ENCODE results near the gene TBC1D12. TPM values are rescaled to one million over a fixed set of nuclear protein-coding genes. Genes with fewer than 3 reads are reported as not detected.

The TBC1D12 gene
- total RNA-seq, 2 donors from 2014 or later = 20.7 to 26.7 TPM

DNA sequence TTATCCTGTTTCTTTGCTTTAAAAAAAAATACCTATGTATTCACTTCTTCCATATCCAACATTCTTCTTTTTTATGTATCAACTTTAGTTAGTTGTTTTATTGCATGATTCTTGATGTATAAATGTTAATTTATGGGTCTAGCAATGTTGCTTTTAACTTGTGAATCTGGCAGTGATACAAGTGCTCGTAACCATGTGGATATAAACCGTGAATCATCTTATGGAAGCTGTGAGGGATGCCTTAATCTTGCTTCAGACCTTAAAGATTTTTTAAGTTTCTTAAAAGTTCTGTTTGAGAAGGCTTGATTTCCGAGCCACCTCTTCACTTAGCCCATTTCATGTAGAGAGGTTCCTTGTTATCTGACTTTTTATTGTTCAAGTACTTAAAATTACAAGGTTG is 169.2 kb downstream of the TBC1D12 start:
- DNase-seq (ENCODE audit: low spot score) = no peak
- H3K9me3 ChIP-seq = no peaks in the 10 kb centered on the region
- H3K27ac ChIP-seq = no peak overlapping the region
- TF ChIP-seq, protein P1, sequence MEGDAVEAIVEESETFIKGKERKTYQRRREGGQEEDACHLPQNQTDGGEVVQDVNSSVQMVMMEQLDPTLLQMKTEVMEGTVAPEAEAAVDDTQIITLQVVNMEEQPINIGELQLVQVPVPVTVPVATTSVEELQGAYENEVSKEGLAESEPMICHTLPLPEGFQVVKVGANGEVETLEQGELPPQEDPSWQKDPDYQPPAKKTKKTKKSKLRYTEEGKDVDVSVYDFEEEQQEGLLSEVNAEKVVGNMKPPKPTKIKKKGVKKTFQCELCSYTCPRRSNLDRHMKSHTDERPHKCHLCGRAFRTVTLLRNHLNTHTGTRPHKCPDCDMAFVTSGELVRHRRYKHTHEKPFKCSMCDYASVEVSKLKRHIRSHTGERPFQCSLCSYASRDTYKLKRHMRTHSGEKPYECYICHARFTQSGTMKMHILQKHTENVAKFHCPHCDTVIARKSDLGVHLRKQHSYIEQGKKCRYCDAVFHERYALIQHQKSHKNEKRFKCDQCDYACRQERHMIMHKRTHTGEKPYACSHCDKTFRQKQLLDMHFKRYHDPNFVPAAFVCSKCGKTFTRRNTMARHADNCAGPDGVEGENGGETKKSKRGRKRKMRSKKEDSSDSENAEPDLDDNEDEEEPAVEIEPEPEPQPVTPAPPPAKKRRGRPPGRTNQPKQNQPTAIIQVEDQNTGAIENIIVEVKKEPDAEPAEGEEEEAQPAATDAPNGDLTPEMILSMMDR (IDR thresholded peaks at IDR 0.05) = no peak
- no peak overlapping the region for H3K4me3 ChIP-seq
- H3K36me3 ChIP-seq = no peaks in the 10 kb centered on the region
- no peak for ATAC-seq (ENCODE audit: insufficient number of reproducible peaks, low FRiP score, low read depth)
- H3K4me1 ChIP-seq (ENCODE audit: control insufficient read depth in 1 of 2, low read depth in 2 of 2) = no peaks in the 10 kb centered on the region
- no peaks in the 10 kb centered on the region for H3K27me3 ChIP-seq (replicated peaks; ENCODE audit: insufficient read depth)

DNA sequence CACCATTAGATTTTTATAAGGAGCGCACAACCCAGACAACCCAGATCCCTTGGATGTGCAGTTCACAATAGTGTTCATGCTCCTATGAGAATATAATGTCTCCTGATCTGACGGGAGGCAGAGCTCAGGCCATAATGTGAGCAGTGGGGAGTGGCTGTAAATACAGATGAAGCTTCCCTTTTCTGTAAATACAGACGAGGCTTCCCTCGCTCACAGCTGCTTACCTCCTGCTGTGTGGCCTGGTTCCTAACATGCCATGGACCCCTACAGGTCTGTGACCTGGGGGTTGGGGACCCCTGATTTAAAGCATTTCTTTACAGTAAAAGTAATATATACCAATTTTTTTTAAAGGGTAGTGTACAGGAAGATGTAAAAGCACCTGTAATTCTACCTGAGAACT is 176.4 kb downstream of the TBC1D12 start:
- Histone ChIP-seq H3K4me1 (ENCODE audit: control insufficient read depth in 1 of 2, low read depth in 2 of 2) (no peaks in the 10 kb centered on the region), H3K27ac (no peak overlapping the region), H3K27me3 (replicated peaks; ENCODE audit: insufficient read depth) (no peaks in the 10 kb centered on the region), H3K4me3 (no peak overlapping the region), H3K36me3 (no peaks in the 10 kb centered on the region), H3K9me3 (no peaks in the 10 kb centered on the region)
- no peak for ATAC-seq (ENCODE audit: insufficient number of reproducible peaks, low FRiP score, low read depth)
- DNase-seq (ENCODE audit: low spot score) = no peak
- TF ChIP-seq, protein P1 (IDR thresholded peaks at IDR 0.05) = no peak

DNA sequence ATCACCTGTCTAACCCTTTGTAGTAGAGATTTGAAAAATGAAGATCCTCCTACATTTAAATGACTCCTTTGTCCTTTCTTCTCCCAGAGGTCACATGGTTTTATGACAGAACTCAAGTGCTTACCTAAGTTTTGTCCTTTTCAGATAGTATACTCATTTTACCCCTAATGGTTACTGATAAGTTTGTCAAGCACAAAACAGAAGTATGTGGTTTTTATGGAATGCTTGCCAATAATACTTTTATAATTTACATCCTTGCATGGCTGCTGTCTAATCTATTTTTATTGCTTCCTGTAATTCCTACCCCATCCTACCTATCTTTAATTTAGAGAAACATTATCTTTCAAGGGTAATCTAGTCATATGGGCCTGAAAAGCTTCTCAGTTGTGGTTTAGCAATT is 180.8 kb downstream of the TBC1D12 start:
- no peaks in the 10 kb centered on the region for H3K27me3 ChIP-seq (replicated peaks; ENCODE audit: insufficient read depth)
- DNase-seq (ENCODE audit: low spot score) = no peak
- H3K4me3 ChIP-seq = no peak overlapping the region
- TF ChIP-seq, protein P1 (IDR thresholded peaks at IDR 0.05) = no peak
- no peak for ATAC-seq (ENCODE audit: insufficient number of reproducible peaks, low FRiP score, low read depth)
- H3K27ac ChIP-seq = no peak overlapping the region
- H3K4me1 ChIP-seq (ENCODE audit: control insufficient read depth in 1 of 2, low read depth in 2 of 2) = no peaks in the 10 kb centered on the region
- H3K36me3 ChIP-seq = no peaks in the 10 kb centered on the region
- H3K9me3 ChIP-seq = no peaks in the 10 kb centered on the region

Other genes starting within 250 kb of the TBC1D12 start
- gene NOC3L, start 39.6 kb upstream of the TBC1D12 start, total RNA-seq = 10 to 100 TPM; 11.1 to 22.5 TPM
- gene HELLS, start 143.2 kb downstream of the TBC1D12 start, total RNA-seq = 1 to 10 TPM; 3.5 to 4.9 TPM

Data from thoracic aorta (tissue), 2 donors.